WTC11 (cell line): Measurements from ENCODE around the gene NFATC1.

ENCODE experiments used
- ETV6 ChIP-seq: sonication (generic); formaldehyde crosslinking; IDR thresholded peaks from 2 replicates; pipeline ENCODE4 v1.8.1; 2022; ENCODE audit warnings: mild to moderate bottlenecking, missing genetic modification reagents
- JUN ChIP-seq: sonication (generic); formaldehyde crosslinking; IDR thresholded peaks from 2 replicates; pipeline ENCODE4 v1.8.0; 2023; ENCODE audit warnings: mild to moderate bottlenecking, missing genetic modification reagents
- MAX ChIP-seq: sonication (generic); formaldehyde crosslinking; IDR thresholded peaks from 2 replicates; pipeline ENCODE4 v1.8.0; 2022; ENCODE audit warnings: mild to moderate bottlenecking, missing genetic modification reagents
- MYBL2 ChIP-seq: sonication (generic); formaldehyde crosslinking; IDR thresholded peaks from 2 replicates; pipeline ENCODE4 v1.8.1; 2023; ENCODE audit warnings: mild to moderate bottlenecking, moderate library complexity, missing genetic modification reagents
- NFYB ChIP-seq: sonication (generic); formaldehyde crosslinking; conservative IDR thresholded peaks from 2 replicates; pipeline ENCODE4 v1.8.0; 2022; ENCODE audit warnings: low read depth, missing genetic modification reagents
- PREB ChIP-seq: sonication (generic); formaldehyde crosslinking; IDR thresholded peaks from 2 replicates; pipeline ENCODE4 v1.8.1; 2022; ENCODE audit warnings: mild to moderate bottlenecking, missing genetic modification reagents, moderate library complexity, borderline replicate concordance
- TEAD1 ChIP-seq: sonication (generic); formaldehyde crosslinking; IDR thresholded peaks from 2 replicates; pipeline ENCODE4 v1.8.0; 2022; ENCODE audit warnings: mild to moderate bottlenecking, missing genetic modification reagents
- USF2 ChIP-seq: sonication (generic); formaldehyde crosslinking; IDR thresholded peaks from 2 replicates; pipeline ENCODE4 v1.8.1; 2023; ENCODE audit warnings: mild to moderate bottlenecking, missing genetic modification reagents, moderate library complexity
- ZNF317 ChIP-seq: sonication (generic); formaldehyde crosslinking; IDR thresholded peaks from 2 replicates; pipeline ENCODE4 v1.8.1; 2023; ENCODE audit warnings: low read depth, mild to moderate bottlenecking, moderate library complexity, missing genetic modification reagents, borderline replicate concordance
- ZNF423 ChIP-seq: fragments of 250-450 bp; sonication (Bioruptor Pico); IDR thresholded peaks from 2 replicates; pipeline ENCODE4 v2.1.2; 2022; ENCODE audit warnings: mild to moderate bottlenecking, moderate library complexity
- TF ChIP-seq, protein P1 (sequence below): fragments of 200-600 bp; IDR thresholded peaks from 2 replicates; pipeline ENCODE4 v1.8.0; 2022; ENCODE audit warnings: antibody characterized with exemption
- TF ChIP-seq, protein P2 (sequence below): sonication (generic); formaldehyde crosslinking; conservative IDR thresholded peaks from 2 replicates; pipeline ENCODE4 v1.8.1; 2022; ENCODE audit warnings: mild to moderate bottlenecking, missing genetic modification reagents

DNA sequence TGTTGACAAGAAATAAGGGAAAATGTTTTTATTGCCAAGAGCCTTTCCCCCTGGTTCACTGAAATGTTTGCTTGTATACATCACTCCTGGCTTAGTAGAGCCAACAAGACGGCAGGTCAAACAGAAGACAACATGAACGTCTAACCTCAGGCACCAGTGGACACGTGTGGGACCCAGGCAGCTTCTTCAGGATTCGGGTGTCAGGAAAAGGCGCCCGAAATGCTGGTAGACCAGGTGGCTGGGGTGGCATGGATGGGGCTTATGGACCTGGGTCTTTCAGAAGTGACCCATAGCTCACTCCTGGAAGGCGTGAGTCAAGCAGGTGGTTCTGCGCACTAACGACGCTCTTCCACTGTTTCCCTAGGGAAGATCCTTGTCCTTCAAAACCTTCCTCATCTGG, 23.3 kb upstream of the NFATC1 start:
- no peak for TF ChIP-seq TEAD1 (CRISPR knock-in tag)
- TF ChIP-seq PREB (CRISPR knock-in tag), result no peak
- TF ChIP-seq MAX, result no peak
- TF ChIP-seq, protein P1, sequence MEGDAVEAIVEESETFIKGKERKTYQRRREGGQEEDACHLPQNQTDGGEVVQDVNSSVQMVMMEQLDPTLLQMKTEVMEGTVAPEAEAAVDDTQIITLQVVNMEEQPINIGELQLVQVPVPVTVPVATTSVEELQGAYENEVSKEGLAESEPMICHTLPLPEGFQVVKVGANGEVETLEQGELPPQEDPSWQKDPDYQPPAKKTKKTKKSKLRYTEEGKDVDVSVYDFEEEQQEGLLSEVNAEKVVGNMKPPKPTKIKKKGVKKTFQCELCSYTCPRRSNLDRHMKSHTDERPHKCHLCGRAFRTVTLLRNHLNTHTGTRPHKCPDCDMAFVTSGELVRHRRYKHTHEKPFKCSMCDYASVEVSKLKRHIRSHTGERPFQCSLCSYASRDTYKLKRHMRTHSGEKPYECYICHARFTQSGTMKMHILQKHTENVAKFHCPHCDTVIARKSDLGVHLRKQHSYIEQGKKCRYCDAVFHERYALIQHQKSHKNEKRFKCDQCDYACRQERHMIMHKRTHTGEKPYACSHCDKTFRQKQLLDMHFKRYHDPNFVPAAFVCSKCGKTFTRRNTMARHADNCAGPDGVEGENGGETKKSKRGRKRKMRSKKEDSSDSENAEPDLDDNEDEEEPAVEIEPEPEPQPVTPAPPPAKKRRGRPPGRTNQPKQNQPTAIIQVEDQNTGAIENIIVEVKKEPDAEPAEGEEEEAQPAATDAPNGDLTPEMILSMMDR, result no peak
- TF ChIP-seq, protein P2, sequence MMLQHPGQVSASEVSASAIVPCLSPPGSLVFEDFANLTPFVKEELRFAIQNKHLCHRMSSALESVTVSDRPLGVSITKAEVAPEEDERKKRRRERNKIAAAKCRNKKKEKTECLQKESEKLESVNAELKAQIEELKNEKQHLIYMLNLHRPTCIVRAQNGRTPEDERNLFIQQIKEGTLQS (CRISPR knock-in tag), result no peak
- no peak for TF ChIP-seq NFYB (CRISPR knock-in tag)
- no peak for TF ChIP-seq ZNF423
- no peak for TF ChIP-seq ETV6 (CRISPR knock-in tag)
- TF ChIP-seq JUN (CRISPR knock-in tag), result no peak
- no peak for TF ChIP-seq ZNF317
- TF ChIP-seq USF2 (CRISPR knock-in tag), result no peak
- TF ChIP-seq MYBL2, result no peak
